LHCN-M2 (cell line): ENCODE data around the gene MYO7B. TPM values are rescaled to one million over a fixed set of nuclear protein-coding genes. Genes with fewer than 3 reads are reported as not detected.

Source experiments
- DNase-seq: peaks from one replicate; pipeline ENCODE4 v3.0.0-alpha.2; 2012; ENCODE audit warnings: low read depth
- total RNA-seq: library from RNA; depleted of rRNA; stranded (reverse); fragments of >200 nt; gene quantifications from 2 replicates; pipeline ENCODE4 v1.2.3, GENCODE V29; 2014

MYO7B gene
- total RNA-seq, 1 experiment from 2014 or later: 0.29 TPM

DNA sequence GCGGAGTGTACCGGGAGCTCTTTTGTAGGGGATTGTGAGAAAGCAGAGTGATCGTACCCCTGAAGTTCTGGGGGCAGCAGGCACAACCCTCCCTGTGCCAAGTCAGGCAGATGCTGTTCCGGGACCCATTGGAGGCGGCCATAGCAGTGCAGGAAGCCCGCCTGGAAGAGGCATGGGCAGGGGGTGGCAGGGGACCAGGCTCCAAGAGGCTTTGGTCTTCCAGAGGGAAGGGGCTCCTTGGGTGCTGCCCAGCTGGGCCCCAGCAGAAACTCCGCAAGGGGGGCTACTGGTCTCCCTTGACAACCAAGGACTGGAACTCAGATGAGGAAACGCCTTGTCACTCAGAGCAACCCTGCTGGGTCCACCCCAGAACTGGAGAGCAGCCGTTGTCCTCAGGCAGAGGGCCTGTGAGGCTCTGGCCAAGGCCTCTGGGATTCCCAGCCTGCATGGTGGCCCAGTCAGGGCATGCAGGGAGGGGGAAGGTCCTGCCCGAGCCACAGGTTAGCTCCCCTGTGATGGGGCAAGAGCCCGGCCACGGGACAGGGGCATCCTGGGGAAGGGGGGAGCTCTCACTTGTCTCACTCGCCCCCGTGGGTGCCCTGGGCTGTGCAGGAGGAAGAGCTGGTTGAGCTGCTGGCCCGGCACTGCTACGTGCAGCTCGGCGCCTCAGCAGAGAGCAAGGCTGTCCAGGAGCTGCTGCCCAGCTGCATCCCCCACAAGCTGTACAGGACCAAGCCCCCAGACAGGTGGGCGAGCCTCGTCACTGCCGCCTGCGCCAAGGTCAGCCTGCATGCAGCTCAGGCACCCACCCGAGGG lies 89.5 kb downstream of the MYO7B start:
- no peak for DNase-seq

DNA sequence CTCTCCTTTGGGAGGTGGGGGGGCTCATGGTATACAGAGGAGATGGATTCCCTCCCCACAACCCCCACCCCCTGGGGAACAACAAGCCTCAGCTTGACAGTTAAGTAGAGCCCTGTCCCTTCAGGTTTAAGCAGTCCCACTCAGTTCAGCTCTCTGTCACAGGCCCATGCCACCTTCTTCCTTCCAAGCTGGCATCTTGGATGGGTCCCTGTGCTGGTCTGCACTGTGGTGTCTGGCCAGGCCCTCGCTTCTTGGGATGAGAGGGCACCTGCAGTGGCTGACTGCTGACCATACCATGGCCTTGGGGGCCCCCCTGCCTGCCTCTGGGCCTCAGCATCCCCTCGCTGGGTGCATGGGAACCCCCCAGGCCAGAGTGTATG lies 90.1 kb downstream of the MYO7B start:
- DNase-seq: no peak

DNA sequence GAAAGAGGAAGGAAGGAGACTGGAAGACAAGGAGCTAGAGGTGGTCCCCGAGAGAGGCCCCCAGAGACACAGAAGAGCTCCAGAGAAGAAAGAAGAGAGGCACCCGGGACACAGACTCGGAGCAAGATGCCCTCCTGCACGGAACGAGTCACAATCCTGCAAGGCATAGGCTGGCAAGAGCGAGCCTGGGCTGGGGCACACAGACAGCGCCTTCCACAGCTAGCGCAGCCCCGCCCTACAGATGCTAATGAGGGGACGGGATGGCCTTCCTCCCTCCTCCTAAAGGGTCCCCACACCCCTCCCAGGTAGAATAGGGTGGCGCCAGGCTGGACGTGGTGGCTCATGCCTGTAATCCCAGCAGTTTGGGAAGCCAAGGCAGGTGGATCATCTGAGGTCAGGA lies 90.7 kb downstream of the MYO7B start:
- no peak for DNase-seq

DNA sequence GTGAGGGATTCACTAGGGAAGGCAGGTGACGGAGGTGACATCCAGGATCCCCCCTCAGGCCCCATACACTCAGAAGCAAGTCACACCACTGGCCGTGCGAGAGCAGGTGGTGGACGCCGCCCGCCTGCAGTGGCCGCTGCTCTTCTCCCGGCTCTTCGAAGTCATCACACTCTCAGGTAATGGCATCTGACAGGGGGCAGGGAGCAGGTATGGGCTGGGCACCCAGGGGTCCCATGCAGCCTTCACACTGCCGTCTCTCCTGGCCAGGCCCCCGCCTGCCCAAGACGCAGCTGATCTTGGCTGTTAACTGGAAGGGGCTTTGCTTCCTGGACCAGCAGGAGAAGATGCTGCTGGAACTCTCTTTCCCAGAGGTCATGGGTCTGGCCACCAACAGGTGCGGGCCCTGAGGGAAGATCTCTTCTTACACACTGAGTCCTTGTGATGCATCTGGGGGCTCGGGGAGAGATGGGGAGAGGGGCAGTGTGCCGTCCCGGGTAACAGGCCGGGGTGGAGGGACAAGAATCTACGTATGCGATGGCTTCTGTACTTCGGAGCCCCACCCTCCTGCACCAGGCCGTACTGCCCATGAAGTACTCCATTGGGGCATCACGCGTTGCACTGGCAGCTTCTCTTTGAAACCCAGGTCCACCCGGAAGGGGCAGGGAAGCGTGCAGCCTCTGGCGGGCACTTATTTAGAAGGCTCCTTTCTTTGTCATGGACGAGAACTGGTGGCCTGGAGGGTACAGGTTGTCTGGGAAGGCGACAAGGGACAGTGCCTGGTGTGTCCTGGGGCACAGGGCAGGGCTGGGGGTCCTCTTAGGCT lies 91.6 kb downstream of the MYO7B start:
- no peak for DNase-seq

DNA sequence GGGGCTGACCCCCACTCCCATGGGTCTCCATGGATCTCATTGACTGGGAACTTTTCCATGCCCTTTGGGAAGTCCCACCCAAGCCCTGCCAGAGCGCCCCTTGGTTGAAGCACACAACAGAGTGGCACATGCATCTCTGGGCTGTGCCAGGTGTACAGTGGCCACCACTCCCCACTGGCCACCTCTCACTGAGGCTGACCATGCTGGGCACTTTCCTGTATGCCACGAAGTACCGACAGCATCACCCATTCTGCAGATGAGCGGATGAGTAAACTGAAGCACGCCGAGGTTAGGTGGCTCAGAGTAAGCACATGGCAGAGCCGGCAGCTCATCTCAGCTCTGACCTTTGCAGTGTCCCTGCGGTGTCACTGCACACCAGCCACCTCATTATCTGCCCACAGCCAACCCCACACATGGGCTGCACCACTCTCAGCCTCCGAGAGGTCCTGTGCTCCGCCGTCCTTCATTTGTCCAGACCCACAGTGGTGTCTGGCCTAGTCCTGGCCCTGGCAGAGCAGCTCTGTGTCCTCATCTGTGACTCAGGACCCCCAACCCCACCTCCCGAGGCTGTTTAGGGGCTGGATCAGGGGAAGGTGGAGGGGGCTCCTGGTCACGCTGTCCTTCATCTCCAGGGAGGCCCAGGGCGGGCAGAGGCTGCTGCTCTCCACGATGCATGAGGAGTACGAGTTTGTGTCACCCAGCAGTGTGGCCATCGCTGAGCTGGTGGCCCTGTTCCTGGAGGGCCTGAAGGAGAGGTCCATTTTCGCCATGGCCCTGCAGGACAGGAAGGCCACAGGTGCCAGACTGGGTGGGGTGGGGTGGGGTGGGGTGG lies 92.5 kb downstream of the MYO7B start:
- no peak for DNase-seq

DNA sequence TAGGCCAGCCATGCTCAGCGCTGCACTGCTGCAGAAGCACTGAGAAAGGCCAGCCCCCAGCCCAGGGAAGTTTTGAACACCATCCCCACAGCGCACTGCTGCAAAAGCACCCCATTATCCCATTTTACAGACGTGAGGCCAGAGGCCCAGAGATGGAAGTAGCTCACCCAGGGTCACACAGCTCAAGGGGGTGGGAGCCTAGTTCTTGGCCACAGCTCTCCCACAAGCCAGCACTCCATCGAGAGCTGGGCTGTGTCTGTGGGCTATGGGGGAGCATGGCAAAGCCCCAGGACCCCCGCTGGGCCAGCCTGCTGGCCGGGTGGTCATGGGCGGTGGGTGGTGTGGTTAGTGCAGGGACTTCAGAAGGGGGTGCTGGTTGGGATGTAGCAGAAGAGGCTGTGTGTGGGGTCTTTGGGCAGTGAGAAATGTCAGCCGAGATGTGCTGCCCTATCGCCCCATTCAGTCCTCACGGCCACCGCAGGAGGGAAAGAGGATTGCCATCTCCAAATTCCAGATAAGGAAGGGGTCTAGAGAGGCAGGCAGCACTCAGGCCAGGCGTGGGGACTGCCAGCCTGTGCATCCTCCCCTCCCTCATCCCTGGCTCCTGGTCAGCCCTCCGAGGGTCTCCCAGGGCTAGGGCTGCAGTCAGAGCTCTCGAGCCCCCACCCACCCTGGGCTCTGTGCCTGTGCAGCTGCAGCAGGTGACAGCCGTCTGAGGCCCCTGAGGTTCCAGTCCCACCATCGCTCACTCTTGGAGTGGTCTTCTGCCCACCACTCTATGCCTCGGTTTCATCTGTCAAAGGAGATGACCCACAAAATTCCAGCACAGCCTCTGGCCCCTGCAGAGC lies 93.5 kb downstream of the MYO7B start:
- no peak for DNase-seq

DNA sequence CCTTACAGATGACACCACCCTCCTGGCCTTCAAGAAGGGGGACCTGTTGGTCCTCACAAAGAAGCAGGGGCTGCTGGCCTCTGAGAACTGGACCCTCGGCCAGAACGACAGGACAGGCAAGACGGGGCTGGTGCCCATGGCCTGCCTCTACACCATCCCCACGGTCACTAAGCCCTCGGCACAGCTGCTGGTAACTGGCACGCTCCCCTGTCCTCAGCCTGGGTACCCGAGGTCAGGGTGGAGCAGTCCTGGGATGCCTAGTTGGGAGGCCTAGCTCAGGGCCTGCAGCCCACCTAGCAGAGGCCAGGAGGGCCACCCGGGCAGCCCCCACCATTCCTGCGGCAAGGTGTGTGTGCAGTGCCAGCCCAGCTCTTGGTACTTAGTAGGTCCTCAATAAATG lies 94.2 kb downstream of the MYO7B start:
- no peak for DNase-seq

DNA sequence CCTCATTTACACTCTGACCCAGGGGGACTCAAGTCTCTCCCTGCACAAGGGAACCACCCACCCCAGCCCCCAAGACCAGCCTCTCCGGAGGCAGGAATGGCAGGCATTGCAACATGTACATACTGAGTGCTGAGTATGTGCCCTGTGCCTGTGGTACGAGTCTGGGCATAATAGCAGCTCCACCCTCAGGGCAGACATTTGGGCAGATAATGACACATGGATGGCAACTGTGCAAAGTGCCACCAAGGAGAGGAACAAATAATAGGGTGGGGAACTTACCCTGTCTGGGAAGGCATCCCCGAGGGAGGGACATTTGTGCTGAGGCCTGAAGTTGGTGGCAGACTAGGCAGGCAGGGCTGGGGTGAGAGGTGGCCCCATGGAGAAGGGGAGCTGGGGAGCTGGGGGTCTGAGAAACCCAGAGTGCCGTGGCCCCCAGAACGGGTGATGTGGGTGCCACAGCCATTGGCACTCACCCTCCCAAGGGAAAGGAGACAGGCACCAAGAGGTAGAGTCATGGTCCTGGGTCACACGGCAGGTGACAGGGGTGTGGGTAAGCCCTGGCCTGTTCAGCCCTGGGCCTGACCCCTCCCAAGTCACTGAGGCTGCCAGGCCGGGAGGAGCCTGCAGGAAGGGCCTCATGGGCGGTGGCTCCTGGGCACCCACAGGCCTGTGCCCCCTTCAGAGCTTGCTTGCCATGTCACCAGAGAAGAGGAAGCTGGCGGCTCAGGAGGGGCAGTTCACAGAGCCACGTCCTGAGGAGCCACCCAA lies 94.8 kb downstream of the MYO7B start:
- DNase-seq: no peak

DNA sequence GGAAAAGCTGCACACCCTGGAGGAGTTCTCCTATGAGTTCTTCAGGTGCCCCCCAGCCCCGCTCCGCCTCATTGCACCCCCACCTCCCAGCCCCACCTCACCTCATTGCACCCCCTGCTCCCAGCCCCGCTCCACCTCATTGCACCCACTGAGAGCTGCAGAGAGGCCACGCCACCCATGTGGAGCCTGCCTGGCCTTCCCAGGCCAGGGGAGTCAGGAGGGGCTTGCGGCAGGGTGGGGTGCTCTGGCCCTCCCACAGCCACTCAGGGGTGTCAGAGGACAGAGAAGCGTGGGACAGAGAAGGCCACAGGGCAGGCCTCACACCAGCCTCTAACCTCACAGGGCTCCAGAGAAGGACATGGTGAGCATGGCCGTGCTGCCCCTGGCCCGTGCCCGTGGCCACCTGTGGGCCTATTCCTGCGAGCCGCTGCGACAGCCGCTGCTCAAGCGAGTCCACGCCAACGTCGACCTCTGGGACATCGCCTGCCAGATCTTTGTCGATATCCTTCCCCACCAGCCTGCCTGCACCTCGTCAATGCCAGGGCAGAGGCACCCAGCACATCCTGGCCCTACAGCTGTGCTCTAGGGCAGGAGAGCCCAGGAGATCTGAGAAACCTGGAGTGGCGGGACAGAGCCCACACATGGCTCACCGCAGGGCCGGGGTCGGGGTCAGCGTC lies 95.5 kb downstream of the MYO7B start:
- DNase-seq: no peak

DNA sequence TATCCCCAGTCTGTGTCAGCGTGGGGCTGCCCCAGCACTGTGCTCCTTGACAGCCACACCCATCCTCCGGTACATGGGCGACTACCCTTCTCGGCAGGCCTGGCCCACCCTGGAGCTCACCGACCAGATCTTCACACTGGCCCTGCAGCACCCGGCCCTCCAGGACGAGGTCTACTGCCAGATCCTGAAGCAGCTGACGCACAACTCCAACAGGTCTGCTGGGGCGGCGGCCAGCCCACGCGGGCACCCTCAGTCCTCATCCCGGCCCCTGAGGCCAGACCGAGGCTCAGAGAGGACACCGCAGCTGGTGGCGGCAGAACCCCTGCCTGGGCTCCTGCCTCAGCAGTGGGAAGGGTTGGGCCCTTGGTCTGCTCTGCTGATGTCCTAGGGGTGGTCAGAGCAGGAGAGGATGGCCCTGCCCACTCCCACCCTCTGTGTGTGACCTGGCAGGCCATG lies 96.1 kb downstream of the MYO7B start:
- no peak for DNase-seq

DNA sequence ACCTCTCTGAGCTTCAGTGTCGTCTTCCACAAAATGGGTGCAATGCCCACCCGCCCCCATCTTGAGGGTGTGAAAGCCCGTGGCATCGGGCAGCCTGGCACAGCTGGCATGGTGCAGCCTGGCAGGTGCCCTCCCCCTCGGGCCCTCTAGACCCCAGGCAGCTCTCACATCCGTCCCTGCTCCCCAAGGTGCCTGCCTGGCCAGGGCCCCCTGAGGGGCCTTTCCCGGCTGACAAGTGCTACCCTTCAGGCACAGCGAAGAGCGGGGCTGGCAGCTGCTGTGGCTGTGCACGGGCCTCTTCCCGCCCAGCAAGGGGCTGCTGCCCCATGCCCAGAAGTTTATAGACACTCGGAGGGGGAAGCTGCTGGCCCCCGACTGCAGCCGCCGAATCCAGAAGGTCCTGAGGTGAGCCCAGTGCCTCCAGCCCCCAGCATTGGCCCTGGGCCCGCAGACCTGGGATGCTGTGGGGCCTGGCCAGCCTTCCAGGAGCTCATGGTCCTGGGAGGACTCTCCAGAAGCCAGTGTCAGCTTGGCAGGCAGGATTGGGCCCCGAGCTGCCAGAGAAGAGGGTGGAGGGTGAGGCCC lies 96.6 kb downstream of the MYO7B start:
- no peak for DNase-seq

DNA sequence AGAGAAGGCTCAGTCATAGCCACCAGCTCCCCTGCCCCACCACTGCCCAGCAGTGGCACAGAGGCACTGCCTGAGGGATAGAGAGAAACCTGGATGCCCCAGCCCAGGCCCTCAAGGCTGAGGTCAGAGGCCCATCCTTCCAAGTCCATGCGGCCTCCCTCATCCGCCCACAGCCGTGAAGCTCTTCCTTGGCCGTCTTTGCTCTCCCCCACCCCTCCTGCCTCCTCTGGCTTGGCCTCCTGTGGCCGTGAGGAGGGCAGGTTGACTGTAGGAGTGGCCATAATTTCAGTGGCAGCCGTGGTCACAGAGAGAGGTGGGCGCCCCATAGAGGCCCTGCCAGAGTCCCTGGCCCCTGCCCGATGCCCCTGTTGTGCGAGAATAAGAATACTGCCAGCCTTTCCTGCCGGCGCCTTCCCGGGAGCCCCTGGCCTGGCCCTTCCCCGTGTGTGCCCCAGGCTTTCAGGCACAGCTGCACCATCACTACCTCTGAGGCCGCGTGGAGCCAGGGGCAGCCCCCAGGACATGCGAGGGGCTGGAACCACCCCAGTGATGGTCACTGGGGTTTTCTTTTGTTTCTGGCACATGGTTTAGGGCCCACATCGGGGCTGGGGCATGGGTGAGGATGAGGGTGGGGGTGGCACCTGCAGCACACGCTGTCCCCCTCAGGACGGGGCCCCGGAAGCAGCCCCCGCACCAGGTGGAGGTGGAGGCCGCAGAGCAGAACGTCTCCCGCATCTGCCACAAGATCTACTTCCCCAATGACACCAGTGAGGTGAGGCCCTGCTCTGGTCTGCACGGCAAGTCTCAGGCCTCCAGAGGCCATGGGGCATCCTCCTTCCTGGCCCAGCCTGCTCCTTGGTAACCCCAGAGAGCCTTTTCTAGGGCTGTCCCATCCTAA lies 97.4 kb downstream of the MYO7B start:
- DNase-seq: no peak

DNA sequence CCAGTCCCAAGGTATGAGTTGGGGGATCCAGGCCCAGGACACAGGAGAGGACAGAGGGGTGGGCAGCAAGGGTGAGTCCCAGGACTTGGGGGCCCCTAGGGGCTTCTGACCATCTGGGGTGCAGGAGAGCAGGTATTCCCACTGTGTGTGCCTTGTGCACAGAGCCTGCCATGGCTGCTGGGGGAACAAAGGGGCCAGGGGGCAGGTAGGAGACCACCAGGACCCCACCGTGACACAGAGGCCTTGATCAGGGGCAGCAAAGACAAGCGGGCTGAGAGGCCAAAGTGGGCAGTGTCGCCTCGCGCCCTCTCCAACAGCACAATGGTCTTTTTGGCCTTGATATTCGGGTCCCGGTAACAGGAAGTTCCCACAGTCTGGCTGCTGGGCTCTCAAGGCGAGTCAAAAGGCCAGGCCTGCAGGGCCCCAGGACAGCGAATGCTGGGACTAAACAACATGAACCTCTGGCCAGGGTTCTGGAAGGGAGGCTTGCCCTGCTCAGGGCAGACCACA lies 98.1 kb downstream of the MYO7B start:
- DNase-seq: no peak

DNA sequence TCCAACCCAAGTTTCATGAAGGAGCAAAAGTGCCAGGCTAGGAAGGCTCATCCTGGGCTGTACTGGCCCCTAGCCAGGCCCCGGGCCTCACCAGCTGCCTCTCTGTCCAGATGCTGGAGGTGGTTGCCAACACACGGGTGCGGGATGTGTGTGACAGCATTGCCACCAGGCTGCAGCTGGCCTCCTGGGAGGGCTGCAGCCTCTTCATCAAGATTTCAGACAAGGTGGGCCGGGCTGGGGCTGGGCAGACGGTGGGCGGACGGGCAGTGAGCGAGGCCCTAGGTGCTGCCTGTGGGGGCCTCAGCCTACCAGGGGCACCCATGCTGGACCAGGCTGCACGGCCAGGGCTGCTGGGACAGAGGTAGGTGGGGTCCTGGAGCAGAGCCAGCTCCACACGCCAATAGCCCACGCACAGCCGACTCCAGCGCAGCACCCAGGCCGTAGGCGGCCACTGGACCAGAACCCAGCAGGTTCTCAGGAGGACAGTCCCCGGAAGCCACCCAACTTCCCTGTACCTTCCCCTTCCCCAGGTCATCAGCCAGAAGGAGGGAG lies 98.7 kb downstream of the MYO7B start:
- peak; percentile 24 for DNase-seq

DNA sequence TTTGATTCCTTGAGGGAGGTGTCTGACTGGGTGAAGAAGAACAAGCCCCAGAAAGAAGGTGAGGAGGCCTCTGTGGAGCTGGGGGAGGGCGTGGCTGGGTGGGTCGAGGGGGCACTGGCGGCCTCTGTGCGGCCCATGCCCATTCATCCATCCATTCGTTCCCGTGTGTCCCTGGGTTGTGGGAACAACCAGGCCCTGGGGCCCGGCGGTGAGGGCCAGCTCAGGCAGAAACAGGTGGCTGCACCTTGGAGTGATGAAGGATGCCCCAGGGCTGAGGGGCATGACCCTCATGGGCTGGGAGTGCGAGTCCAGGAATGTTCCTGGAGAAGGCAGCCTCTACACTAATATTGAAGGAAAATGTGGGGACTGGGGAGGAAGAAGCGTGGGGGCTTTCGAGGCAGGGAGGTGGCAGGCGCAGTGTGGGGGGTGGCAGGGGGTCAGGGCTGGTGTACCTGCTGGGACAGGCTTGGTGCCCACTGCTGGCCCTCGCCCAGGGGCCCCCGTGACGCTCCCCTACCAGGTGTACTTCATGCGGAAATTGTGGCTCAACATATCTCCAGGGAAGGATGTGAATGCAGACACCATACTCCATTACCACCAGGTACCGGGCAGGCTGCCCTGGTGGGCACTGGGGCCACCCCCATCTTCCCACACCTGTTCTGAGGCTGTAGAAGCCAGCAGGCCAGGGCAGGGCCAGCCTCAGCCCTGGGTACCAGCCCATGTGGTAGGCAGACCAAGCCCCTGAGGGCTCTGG lies 99.3 kb downstream of the MYO7B start:
- DNase-seq: no peak

DNA sequence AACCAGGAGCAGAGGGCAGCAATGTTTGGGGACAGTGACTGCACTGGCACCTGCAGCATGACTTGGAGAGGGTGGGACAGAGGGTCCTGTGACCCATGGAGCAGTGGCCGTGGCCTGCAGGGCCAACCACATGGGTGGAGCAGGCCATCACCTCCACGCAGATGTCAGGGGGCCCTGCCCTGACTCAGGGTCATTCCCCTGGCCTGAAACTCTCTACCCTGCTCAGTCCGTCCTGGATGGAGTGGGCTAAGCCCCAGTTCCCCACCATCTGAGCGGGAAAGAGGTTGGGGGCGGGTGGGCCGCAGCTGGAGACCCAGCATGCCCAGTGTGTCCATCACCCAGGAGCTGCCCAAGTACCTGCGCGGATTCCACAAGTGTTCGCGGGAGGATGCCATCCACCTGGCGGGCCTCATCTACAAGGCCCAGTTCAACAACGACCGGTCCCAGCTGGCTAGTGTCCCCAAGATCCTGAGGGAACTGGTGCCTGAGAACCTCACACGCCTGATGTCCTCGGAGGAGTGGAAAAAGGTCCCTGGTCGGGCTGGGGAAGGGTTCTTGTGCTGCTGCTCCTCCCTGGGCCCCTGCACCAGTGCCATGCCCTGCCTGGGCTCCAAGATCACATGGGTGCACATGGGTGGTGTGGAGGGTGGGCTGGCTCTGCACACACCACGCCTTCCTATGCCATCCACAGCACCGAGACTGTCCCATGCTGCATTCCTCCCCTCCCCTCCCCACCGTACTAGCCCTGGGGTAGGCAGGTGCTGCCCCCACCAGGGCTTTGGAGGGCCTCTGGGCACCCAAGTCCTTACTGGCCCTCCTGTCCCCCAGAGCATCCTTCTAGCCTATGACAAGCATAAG lies 100.1 kb downstream of the MYO7B start:
- no peak for DNase-seq
